SU-DHL-6 (cell line): ENCODE data around the gene RIPOR2.

Source experiments
- H2AFZ ChIP-seq: fragments of 200-600 bp; sonication (generic); 2 replicates; pipeline ENCODE4 v1.6.1; 2014; ENCODE audit warnings: low read depth, mild to moderate bottlenecking, moderate library complexity, mixed read lengths, antibody characterized with exemption, low read length; ENCODE audit not compliant: severe bottlenecking
- H3F3A ChIP-seq: fragments of 200-600 bp; shearing (Covaris generic); 2 replicates; pipeline ENCODE4 v1.6.0; 2016; ENCODE audit warnings: antibody characterized with exemption, mild to moderate bottlenecking; ENCODE audit not compliant: insufficient read depth
- H3K27ac ChIP-seq: fragments of 200-600 bp; sonication (generic); 2 replicates; pipeline ENCODE4 v1.5.1; 2016; ENCODE audit warnings: low read depth, mild to moderate bottlenecking, low read length, moderate library complexity, mixed read lengths
- H3K27me3 ChIP-seq: fragments of 200-600 bp; sonication (generic), shearing (Covaris generic); 2 replicates; pipeline ENCODE4 v1.6.0; 2014; ENCODE audit warnings: mild to moderate bottlenecking, low read length
- H3K36me3 ChIP-seq: fragments of 200-600 bp; sonication (generic); 2 replicates; pipeline ENCODE4 v1.6.1; 2014; ENCODE audit warnings: mild to moderate bottlenecking, low read length, mixed read lengths
- H3K4me2 ChIP-seq: fragments of 300-600, 200-600 bp; shearing (Covaris generic), sonication (generic); 2 replicates; pipeline ENCODE4 v1.6.0; 2014; ENCODE audit warnings: low read length, low read depth, mild to moderate bottlenecking; ENCODE audit not compliant: poor library complexity, severe bottlenecking
- H3K4me3 ChIP-seq: fragments of 200-600 bp; sonication (generic); 2 replicates; pipeline ENCODE4 v1.5.1; 2014; ENCODE audit warnings: antibody characterized with exemption, low read length, mild to moderate bottlenecking, mixed read lengths; ENCODE audit not compliant: insufficient read depth, poor library complexity, severe bottlenecking
- H3K79me2 ChIP-seq: fragments of 200-600 bp; sonication (generic); 2 replicates; pipeline ENCODE4 v1.6.1; 2014; ENCODE audit warnings: mild to moderate bottlenecking, low read length, moderate library complexity; ENCODE audit not compliant: insufficient read depth
- H3K9ac ChIP-seq: fragments of 200-600 bp; sonication (generic); 2 replicates; pipeline ENCODE4 v1.7.0; 2014; ENCODE audit warnings: mild to moderate bottlenecking, low read length
- H3K9me2 ChIP-seq: fragments of 200-600 bp; sonication (generic); replicated peaks from 2 replicates; pipeline ENCODE4 v1.6.1; 2014; ENCODE audit warnings: low read length; ENCODE audit not compliant: insufficient read depth
- H3K9me3 ChIP-seq: fragments of 200-600 bp; sonication (generic); 2 replicates; pipeline ENCODE4 v1.6.1; 2014; ENCODE audit warnings: low read length, mixed read lengths; ENCODE audit not compliant: insufficient read depth
- H4K20me1 ChIP-seq: fragments of 200-600 bp; sonication (generic); 2 replicates; pipeline ENCODE4 v1.6.1; 2014; ENCODE audit warnings: low read depth, mild to moderate bottlenecking, antibody characterized with exemption, low read length, moderate library complexity, mixed read lengths
- EZH2phosphoT487 ChIP-seq: fragments of 200-600 bp; sonication (generic), shearing (Covaris generic); conservative IDR thresholded peaks from 2 replicates; pipeline ENCODE4 v1.6.1; 2018; ENCODE audit warnings: mild to moderate bottlenecking, antibody characterized with exemption, low read length, moderate library complexity, mixed read lengths
- TF ChIP-seq, protein P1 (sequence below): fragments of 200-600 bp; sonication (generic); IDR thresholded peaks from one replicate; pipeline ENCODE4 v1.5.1; 2017; ENCODE audit warnings: antibody characterized with exemption, mild to moderate bottlenecking, low read length, moderate library complexity; ENCODE audit not compliant: insufficient read depth, poor library complexity, severe bottlenecking

Gene RIPOR2

GRCh38 chr6:24911796-24912382, 23.9 kb downstream of the RIPOR2 start:
- TF ChIP-seq, protein P1, sequence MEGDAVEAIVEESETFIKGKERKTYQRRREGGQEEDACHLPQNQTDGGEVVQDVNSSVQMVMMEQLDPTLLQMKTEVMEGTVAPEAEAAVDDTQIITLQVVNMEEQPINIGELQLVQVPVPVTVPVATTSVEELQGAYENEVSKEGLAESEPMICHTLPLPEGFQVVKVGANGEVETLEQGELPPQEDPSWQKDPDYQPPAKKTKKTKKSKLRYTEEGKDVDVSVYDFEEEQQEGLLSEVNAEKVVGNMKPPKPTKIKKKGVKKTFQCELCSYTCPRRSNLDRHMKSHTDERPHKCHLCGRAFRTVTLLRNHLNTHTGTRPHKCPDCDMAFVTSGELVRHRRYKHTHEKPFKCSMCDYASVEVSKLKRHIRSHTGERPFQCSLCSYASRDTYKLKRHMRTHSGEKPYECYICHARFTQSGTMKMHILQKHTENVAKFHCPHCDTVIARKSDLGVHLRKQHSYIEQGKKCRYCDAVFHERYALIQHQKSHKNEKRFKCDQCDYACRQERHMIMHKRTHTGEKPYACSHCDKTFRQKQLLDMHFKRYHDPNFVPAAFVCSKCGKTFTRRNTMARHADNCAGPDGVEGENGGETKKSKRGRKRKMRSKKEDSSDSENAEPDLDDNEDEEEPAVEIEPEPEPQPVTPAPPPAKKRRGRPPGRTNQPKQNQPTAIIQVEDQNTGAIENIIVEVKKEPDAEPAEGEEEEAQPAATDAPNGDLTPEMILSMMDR: no peak
- Histone ChIP-seq H3F3A (peaks cover 66% of the 10 kb centered on the region), H3K9me3 (no peaks in the 10 kb centered on the region), H3K36me3 (peaks cover 8% of the 10 kb centered on the region), H2AFZ (no peak overlapping the region), H3K9ac (peak overlapping the region; percentile 77), H3K79me2 (peaks cover 98% of the 10 kb centered on the region), H3K4me2 (peak overlapping the region; percentile 77), H4K20me1 (no peaks in the 10 kb centered on the region), H3K9me2 (no peaks in the 10 kb centered on the region), H3K27me3 (no peaks in the 10 kb centered on the region), H3K4me3 (peak overlapping the region; percentile 72), H3K27ac (peak overlapping the region; percentile 85)

- Histone ChIP-seq H3K9ac (peak overlapping the region; percentile 77), H3K4me3 (peak overlapping the region; percentile 72), H3K4me2 (peak overlapping the region; percentile 77), H4K20me1 (no peaks in the 10 kb centered on the region), H3K27me3 (no peaks in the 10 kb centered on the region), H3F3A (peaks cover 61% of the 10 kb centered on the region), H2AFZ (no peak overlapping the region), H3K79me2 (peaks cover 98% of the 10 kb centered on the region), H3K9me2 (no peaks in the 10 kb centered on the region), H3K36me3 (peaks cover 15% of the 10 kb centered on the region), H3K27ac (peak overlapping the region; percentile 85), H3K9me3 (no peaks in the 10 kb centered on the region)
- TF ChIP-seq EZH2phosphoT487: no peak
- TF ChIP-seq, protein P1: no peak
Measured at GRCh38 chr6:24910961-24911725, 24.6 kb downstream of the RIPOR2 start.

- no peaks in the 10 kb centered on the region for H3K9me2 ChIP-seq
- peaks cover 61% of the 10 kb centered on the region for H3F3A ChIP-seq
- H3K79me2 ChIP-seq: peaks cover 98% of the 10 kb centered on the region
- no peak overlapping the region for H2AFZ ChIP-seq
- peak overlapping the region; percentile 72 for H3K4me3 ChIP-seq
- peak overlapping the region; percentile 85 for H3K27ac ChIP-seq
- H3K9me3 ChIP-seq: no peaks in the 10 kb centered on the region
- peaks cover 20% of the 10 kb centered on the region for H3K36me3 ChIP-seq
- H3K4me2 ChIP-seq: peak overlapping the region; percentile 77
- no peaks in the 10 kb centered on the region for H4K20me1 ChIP-seq
- H3K27me3 ChIP-seq: no peaks in the 10 kb centered on the region
- TF ChIP-seq, protein P1: peak; percentile 75
- TF ChIP-seq EZH2phosphoT487: no peak
- H3K9ac ChIP-seq: peak overlapping the region; percentile 77
Measured at GRCh38 chr6:24910331-24910960, 25.3 kb downstream of the RIPOR2 start.
